SK-N-SH (cell line): ENCODE measurements around the gene TRRAP. TPM values are rescaled to one million over a fixed set of nuclear protein-coding genes. Genes with fewer than 3 reads are reported as not detected.

Experiments used
- CTCF ChIA-PET: fragments of 300-600, 350-600 bp; formaldehyde crosslinking; extraction: SDS; loops from one replicate; lab custom pipeline; 2021; lab: Yijun Ruan, JAX
- POLR2A ChIA-PET: fragments of 350-600 bp; sonication (Branson Sonifier 250); formaldehyde crosslinking; extraction: SDS; loops from one replicate; lab custom pipeline; 2020; ENCODE audit warnings: antibody characterized with exemption, inconsistent platforms; lab: Yijun Ruan, JAX
- DNase-seq: peaks from one replicate; pipeline ENCODE4 v3.0.0; 2012
- H2AFZ ChIP-seq: fragments of 200-600 bp; sonication (generic); 2 replicates; pipeline ENCODE4 v1.8.1; 2016; ENCODE audit warnings: antibody characterized with exemption, mild to moderate bottlenecking, low read depth
- H3F3A ChIP-seq: fragments of 200-600 bp; sonication (generic); replicated peaks from 2 replicates; pipeline ENCODE3; 2016; ENCODE audit warnings: antibody characterized with exemption, mild to moderate bottlenecking; ENCODE audit not compliant: insufficient read depth
- H3K27ac ChIP-seq, 2 experiments: fragments of 200-500 bp in 1 of 2; fragments of 200-600 bp in 1 of 2; sonication (Bioruptor generic) in 1 of 2; sonication (generic), shearing (Covaris generic) in 1 of 2; 2 replicates each; pipeline versions ENCODE4 v1.5.1 to v1.6.1; 2014 to 2016; ENCODE audit warnings: low read depth in 2 of 2, inconsistent platforms in 1 of 2, low read length in 1 of 2, mild to moderate bottlenecking in 1 of 2, mixed read lengths in 1 of 2
- H3K27me3 ChIP-seq: fragments of 200-600 bp; sonication (generic), shearing (Covaris generic); 2 replicates; pipeline ENCODE4 v1.6.1; 2016; ENCODE audit warnings: mixed run types; ENCODE audit not compliant: insufficient read depth
- H3K36me3 ChIP-seq, 2 experiments: fragments of 200-500 bp in 1 of 2; fragments of 200-600 bp in 1 of 2; sonication (Bioruptor generic) in 1 of 2; sonication (generic) in 1 of 2; replicated peaks in 1 of 2; 2 replicates each; pipeline versions ENCODE3 to v1.5.1; 2014 to 2016; ENCODE audit warnings: low read length in 1 of 2, mild to moderate bottlenecking in 1 of 2; ENCODE audit not compliant: insufficient read depth in 2 of 2, control insufficient read depth in 1 of 2
- H3K4me1 ChIP-seq, 2 experiments: fragments of 200-500 bp in 1 of 2; fragments of 200-600 bp in 1 of 2; sonication (Bioruptor generic) in 1 of 2; sonication (generic), shearing (Covaris generic) in 1 of 2; 2 replicates each; pipeline versions ENCODE4 v1.5.1 to v1.6.1; 2014 to 2016; ENCODE audit warnings: low read depth in 1 of 2, low read length in 1 of 2, mixed run types in 1 of 2; ENCODE audit not compliant: insufficient read depth in 2 of 2, control insufficient read depth in 1 of 2
- H3K4me2 ChIP-seq: fragments of 200-600 bp; sonication (generic), shearing (Covaris generic); 2 replicates; pipeline ENCODE4 v1.6.1; 2017; ENCODE audit warnings: mixed run types
- H3K4me3 ChIP-seq, 2 experiments: fragments of 200-500 bp in 1 of 2; fragments of 200-600 bp in 1 of 2; sonication (Bioruptor generic) in 1 of 2; sonication (generic), shearing (Covaris generic) in 1 of 2; 2 replicates each; pipeline versions ENCODE4 v1.5.1 to v1.8.1; 2014 to 2016; ENCODE audit warnings: low read depth in 2 of 2, inconsistent platforms in 1 of 2, low read length in 1 of 2, mild to moderate bottlenecking in 1 of 2, mixed read lengths in 1 of 2, moderate library complexity in 1 of 2
- H3K79me2 ChIP-seq: fragments of 200-600 bp; sonication (generic); 2 replicates; pipeline ENCODE4 v1.8.1; 2017; ENCODE audit warnings: mild to moderate bottlenecking; ENCODE audit not compliant: insufficient read depth
- H3K9ac ChIP-seq: fragments of 200-600 bp; sonication (generic); 2 replicates; pipeline ENCODE4 v1.6.1; 2017; ENCODE audit warnings: mixed run types
- H3K9me2 ChIP-seq: fragments of 200-600 bp; sonication (generic); 2 replicates; pipeline ENCODE4 v1.6.1; 2017; ENCODE audit warnings: mixed run types
- H3K9me3 ChIP-seq: fragments of 200-600 bp; sonication (generic); 2 replicates; pipeline ENCODE4 v1.6.1; 2017; ENCODE audit warnings: mixed run types, mild to moderate bottlenecking, moderate library complexity
- H4K20me1 ChIP-seq: fragments of 200-600 bp; sonication (generic); 2 replicates; pipeline ENCODE4 v1.6.1; 2017; ENCODE audit warnings: mild to moderate bottlenecking, mixed run types; ENCODE audit not compliant: insufficient read depth
- FOXJ3 ChIP-seq: sonication (generic); formaldehyde crosslinking; IDR thresholded peaks from 2 replicates; pipeline ENCODE4 v1.5.1; 2020; ENCODE audit warnings: mild to moderate bottlenecking, missing genetic modification reagents
- FOXM1 ChIP-seq: IDR thresholded peaks from 2 replicates; pipeline ENCODE4 v1.4.0; 2012; ENCODE audit warnings: low read depth, mild to moderate bottlenecking
- GATA2 ChIP-seq: sonication (generic); formaldehyde crosslinking; IDR thresholded peaks from 2 replicates; pipeline ENCODE4 v1.5.0; 2020; ENCODE audit warnings: mild to moderate bottlenecking, missing genetic modification reagents
- MXI1 ChIP-seq: IDR thresholded peaks from 2 replicates; pipeline ENCODE4 v1.6.1; 2012; ENCODE audit warnings: mild to moderate bottlenecking, low read depth, low read length, improper control_type of control experiment
- POLR2AphosphoS5 ChIP-seq: IDR thresholded peaks from 2 replicates; pipeline ENCODE4 v1.6.1; 2012; ENCODE audit warnings: low read depth, low read length
- RAD21 ChIP-seq: IDR thresholded peaks from 2 replicates; pipeline ENCODE4 v1.6.1; 2012; ENCODE audit warnings: mild to moderate bottlenecking, low read length
- RXRA ChIP-seq: IDR thresholded peaks from 2 replicates; pipeline ENCODE4 v1.4.0; 2012; ENCODE audit warnings: low read depth, mild to moderate bottlenecking, borderline replicate concordance
- SIN3A ChIP-seq: IDR thresholded peaks from 2 replicates; pipeline ENCODE4 v1.6.1; 2012; ENCODE audit warnings: low read depth, mild to moderate bottlenecking, low read length, moderate library complexity, borderline replicate concordance
- TCF12 ChIP-seq: IDR thresholded peaks from 2 replicates; pipeline ENCODE4 v1.4.0; 2012
- WGBS: methylation state at CpG from one replicate; pipeline ENCODE4 v1.1.6; 2017; ENCODE audit warnings: low lambda C conversion rate; 5-methylcytosine and 5-hydroxymethylcytosine counted together
- polyA plus RNA-seq, 3 experiments: library from polyadenylated mRNA; depleted of rRNA; stranded (reverse); fragments of >200 nt; gene quantifications; 2 replicates each; pipeline ENCODE4 v1.2.3, GENCODE V29; 2012
- TF ChIP-seq, protein P1 (sequence below): IDR thresholded peaks from 2 replicates; pipeline ENCODE4 v1.6.1; 2012; ENCODE audit warnings: mild to moderate bottlenecking, low read depth, low read length, moderate library complexity
- TF ChIP-seq, protein P2 (sequence below): fragments of 150-350 bp; IDR thresholded peaks from 2 replicates; pipeline ENCODE4 v1.6.1; 2016; ENCODE audit warnings: mild to moderate bottlenecking, low read depth, low read length
- TF ChIP-seq, protein P3 (sequence below): fragments of 200-600 bp; sonication (generic); IDR thresholded peaks from 2 replicates; pipeline ENCODE4 v1.6.1; 2017; ENCODE audit warnings: antibody characterized with exemption, mild to moderate bottlenecking, moderate library complexity

Gene TRRAP
- polyA plus RNA-seq, 1 of the 3 experiments (the other 2 are of a cell fraction): 24.9 TPM

DNA sequence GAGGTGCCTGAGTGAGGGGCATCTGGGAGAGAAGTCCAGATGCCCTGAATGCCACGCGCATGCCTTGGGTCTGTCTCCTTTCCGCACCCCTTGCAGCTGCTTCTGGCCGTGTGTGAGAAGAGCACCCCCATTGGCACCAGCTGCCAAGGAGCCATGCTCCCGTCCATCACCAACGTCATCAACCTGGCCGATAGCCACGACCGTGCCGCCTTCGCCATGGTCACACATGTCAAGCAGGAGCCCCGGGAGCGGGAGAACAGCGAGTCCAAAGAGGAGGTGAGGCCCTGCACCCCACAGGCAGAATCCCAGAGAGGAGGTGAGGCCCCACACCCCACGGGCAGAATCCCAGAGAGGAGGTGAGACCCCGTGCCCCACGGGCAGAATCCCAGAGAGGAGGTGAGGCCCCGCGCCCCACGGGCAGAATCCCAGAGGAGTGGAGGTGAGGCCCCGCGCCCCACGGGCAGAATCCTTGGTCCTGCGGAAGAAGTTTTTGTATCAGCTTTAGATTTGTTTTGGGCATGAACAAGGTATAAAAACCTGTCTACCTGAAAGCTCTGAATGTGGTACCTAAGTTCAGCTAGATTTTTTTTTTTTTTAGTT is 91.8 kb downstream of the TRRAP start:
- no peaks in the 10 kb centered on the region for H3K79me2 ChIP-seq
- WGBS: 95% methylated on average over 21 of the region's 24 CpGs
- TF ChIP-seq POLR2AphosphoS5 (no peak), GATA2 (CRISPR knock-in tag) (no peak), RXRA (no peak), FOXJ3 (CRISPR knock-in tag) (no peak), FOXM1 (no peak), TCF12 (no peak), SIN3A (no peak), MXI1 (no peak), RAD21 (no peak)
- TF ChIP-seq, protein P1, sequence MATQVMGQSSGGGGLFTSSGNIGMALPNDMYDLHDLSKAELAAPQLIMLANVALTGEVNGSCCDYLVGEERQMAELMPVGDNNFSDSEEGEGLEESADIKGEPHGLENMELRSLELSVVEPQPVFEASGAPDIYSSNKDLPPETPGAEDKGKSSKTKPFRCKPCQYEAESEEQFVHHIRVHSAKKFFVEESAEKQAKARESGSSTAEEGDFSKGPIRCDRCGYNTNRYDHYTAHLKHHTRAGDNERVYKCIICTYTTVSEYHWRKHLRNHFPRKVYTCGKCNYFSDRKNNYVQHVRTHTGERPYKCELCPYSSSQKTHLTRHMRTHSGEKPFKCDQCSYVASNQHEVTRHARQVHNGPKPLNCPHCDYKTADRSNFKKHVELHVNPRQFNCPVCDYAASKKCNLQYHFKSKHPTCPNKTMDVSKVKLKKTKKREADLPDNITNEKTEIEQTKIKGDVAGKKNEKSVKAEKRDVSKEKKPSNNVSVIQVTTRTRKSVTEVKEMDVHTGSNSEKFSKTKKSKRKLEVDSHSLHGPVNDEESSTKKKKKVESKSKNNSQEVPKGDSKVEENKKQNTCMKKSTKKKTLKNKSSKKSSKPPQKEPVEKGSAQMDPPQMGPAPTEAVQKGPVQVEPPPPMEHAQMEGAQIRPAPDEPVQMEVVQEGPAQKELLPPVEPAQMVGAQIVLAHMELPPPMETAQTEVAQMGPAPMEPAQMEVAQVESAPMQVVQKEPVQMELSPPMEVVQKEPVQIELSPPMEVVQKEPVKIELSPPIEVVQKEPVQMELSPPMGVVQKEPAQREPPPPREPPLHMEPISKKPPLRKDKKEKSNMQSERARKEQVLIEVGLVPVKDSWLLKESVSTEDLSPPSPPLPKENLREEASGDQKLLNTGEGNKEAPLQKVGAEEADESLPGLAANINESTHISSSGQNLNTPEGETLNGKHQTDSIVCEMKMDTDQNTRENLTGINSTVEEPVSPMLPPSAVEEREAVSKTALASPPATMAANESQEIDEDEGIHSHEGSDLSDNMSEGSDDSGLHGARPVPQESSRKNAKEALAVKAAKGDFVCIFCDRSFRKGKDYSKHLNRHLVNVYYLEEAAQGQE: no peak
- TF ChIP-seq, protein P2, sequence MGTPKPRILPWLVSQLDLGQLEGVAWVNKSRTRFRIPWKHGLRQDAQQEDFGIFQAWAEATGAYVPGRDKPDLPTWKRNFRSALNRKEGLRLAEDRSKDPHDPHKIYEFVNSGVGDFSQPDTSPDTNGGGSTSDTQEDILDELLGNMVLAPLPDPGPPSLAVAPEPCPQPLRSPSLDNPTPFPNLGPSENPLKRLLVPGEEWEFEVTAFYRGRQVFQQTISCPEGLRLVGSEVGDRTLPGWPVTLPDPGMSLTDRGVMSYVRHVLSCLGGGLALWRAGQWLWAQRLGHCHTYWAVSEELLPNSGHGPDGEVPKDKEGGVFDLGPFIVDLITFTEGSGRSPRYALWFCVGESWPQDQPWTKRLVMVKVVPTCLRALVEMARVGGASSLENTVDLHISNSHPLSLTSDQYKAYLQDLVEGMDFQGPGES: no peak
- TF ChIP-seq, protein P3, sequence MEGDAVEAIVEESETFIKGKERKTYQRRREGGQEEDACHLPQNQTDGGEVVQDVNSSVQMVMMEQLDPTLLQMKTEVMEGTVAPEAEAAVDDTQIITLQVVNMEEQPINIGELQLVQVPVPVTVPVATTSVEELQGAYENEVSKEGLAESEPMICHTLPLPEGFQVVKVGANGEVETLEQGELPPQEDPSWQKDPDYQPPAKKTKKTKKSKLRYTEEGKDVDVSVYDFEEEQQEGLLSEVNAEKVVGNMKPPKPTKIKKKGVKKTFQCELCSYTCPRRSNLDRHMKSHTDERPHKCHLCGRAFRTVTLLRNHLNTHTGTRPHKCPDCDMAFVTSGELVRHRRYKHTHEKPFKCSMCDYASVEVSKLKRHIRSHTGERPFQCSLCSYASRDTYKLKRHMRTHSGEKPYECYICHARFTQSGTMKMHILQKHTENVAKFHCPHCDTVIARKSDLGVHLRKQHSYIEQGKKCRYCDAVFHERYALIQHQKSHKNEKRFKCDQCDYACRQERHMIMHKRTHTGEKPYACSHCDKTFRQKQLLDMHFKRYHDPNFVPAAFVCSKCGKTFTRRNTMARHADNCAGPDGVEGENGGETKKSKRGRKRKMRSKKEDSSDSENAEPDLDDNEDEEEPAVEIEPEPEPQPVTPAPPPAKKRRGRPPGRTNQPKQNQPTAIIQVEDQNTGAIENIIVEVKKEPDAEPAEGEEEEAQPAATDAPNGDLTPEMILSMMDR: no peak
- TF ChIP-seq, all 33 proteins: peak for 0
- no peak overlapping the region for H3K9ac ChIP-seq
- no peaks in the 10 kb centered on the region for H4K20me1 ChIP-seq
- H3K36me3 ChIP-seq: peaks cover 81 to 86% of the 10 kb centered on the region in 2 experiments
- H3F3A ChIP-seq: no peaks in the 10 kb centered on the region
- no peak overlapping the region for H3K4me3 ChIP-seq
- no peaks in the 10 kb centered on the region for H3K27me3 ChIP-seq
- ChIA-PET CTCF (interaction anchor here (1.5 kb wide), 1 partner anchor 10 kb away, joined by 3 read pairs; no protein-coding TSS in a partner anchor), POLR2A (no interaction called here)
- DNase-seq: no peak
- H3K4me1 ChIP-seq: peaks cover 0 to 5% of the 10 kb centered on the region in 2 experiments; a peak in 1 of 4 replicates
- no peak overlapping the region for H2AFZ ChIP-seq
- H3K9me3 ChIP-seq: no peaks in the 10 kb centered on the region
- no peak overlapping the region for H3K27ac ChIP-seq
- no peak overlapping the region for H3K4me2 ChIP-seq
- no peaks in the 10 kb centered on the region for H3K9me2 ChIP-seq
